Left renal cortex interstitium (tissue), 4 donors: Measurements from ENCODE around the gene KLHDC10. TPM values are rescaled to one million over a fixed set of nuclear protein-coding genes. Genes with fewer than 3 reads are reported as not detected.

ENCODE experiments used
- polyA plus RNA-seq, 4 donors: library from polyadenylated mRNA; unstranded; fragments of 120-200 nt; gene quantifications; one replicate each; pipeline ENCODE4 v1.2.1, GENCODE V29; 2013; ENCODE audit not compliant: insufficient read length in 4 of 4

The KLHDC10 gene
- polyA plus RNA-seq, 4 donors, result 46.1 to 57.7 (median 49.7) TPM

Other genes with a start within 250 kb of the KLHDC10 start
- gene UBE2H, start 117.6 kb upstream of the KLHDC10 start, polyA plus RNA-seq, result 100 to 1,000 TPM; 103 to 127 (median 115) TPM
- gene ZC3HC1, start 19.2 kb upstream of the KLHDC10 start, polyA plus RNA-seq, result 10 to 100 TPM; 27.0 to 33.0 (median 29.7) TPM
- 10 to 100 TPM; 24.8 to 30.5 (median 26.0) TPM for gene TMEM209, start 134.9 kb downstream of the KLHDC10 start, polyA plus RNA-seq
- gene SSMEM1, start 137.3 kb downstream of the KLHDC10 start, polyA plus RNA-seq, result not detected
- under 1 TPM; 0.38 to 0.61 (median 0.46) TPM for gene CPA2, start 196.3 kb downstream of the KLHDC10 start, polyA plus RNA-seq
- gene CPA4, start 222.6 kb downstream of the KLHDC10 start, polyA plus RNA-seq, result under 1 TPM; 0.10 to 0.57 (median 0.38) TPM